HCT116 (cell line): Measurements from ENCODE around the gene DDX47. TPM values are rescaled to one million over a fixed set of nuclear protein-coding genes. Genes with fewer than 3 reads are reported as not detected.

Experiments used
- ATAC-seq: fragments of 200-7000 bp; cut with Tn5 transposase; 2 replicates; pipeline ENCODE4 v1.9.1; 2020; ENCODE audit warnings: mild to moderate bottlenecking, moderate library complexity
- BruUV-seq: library from RNA; stranded (reverse); fragments of 400-500 nt; replicated peaks from 2 replicates; lab custom pipeline; 2021; lab: Mats Ljungman, UMichigan
- CTCF ChIA-PET: fragments of 300-600 bp; sonication (Branson Sonifier 250); formaldehyde crosslinking; loops from one replicate; lab custom pipeline; 2021; ENCODE audit warnings: antibody characterized with exemption; lab: Charles Lee
- POLR2A ChIA-PET: fragments of 300-600, 350-600 bp; sonication (Branson Sonifier 250); formaldehyde crosslinking; loops from one replicate; lab custom pipeline; 2021; ENCODE audit warnings: antibody characterized with exemption; lab: Charles Lee
- RAD21 ChIA-PET, 2 experiments: fragments of 300-600 bp; sonication (Branson Sonifier 250); formaldehyde crosslinking; loops; one replicate each; lab custom pipeline; 2023; ENCODE audit warnings: low total read pairs in 2 of 2; ENCODE audit not compliant: uncharacterized antibody in 2 of 2, unreplicated experiment in 2 of 2, low non-redundant PET in 1 of 2; lab: Charles Lee
- DNase-seq: peaks from one replicate; pipeline ENCODE4 v3.0.0-alpha.2; 2010; ENCODE audit warnings: low read depth, low spot score
- H2AFZ ChIP-seq: fragments of 200-600 bp; shearing (Covaris generic), sonication (generic); 2 replicates; pipeline ENCODE4 v1.6.1; 2017; ENCODE audit warnings: low read depth, mixed run types, mixed read lengths, antibody characterized with exemption, low read length; ENCODE audit not compliant: poor library complexity, severe bottlenecking
- H3K27ac ChIP-seq: 2 replicates; pipeline ENCODE4 v1.5.1; 2012; ENCODE audit warnings: low read depth, low read length
- H3K27me3 ChIP-seq: fragments of 200-600 bp; sonication (generic); 2 replicates; pipeline ENCODE4 v1.6.1; 2016; ENCODE audit warnings: mixed run types, low read length, mixed read lengths; ENCODE audit not compliant: insufficient read depth
- H3K36me3 ChIP-seq, 2 experiments: fragments of 200-500 bp in 1 of 2; fragments of 200-600 bp in 1 of 2; sonication (Bioruptor generic) in 1 of 2; sonication (generic) in 1 of 2; 2 replicates each; pipeline versions ENCODE4 v1.5.1 to v1.6.1; 2014 to 2016; ENCODE audit warnings: low read length in 2 of 2, inconsistent platforms in 1 of 2, mixed read lengths in 1 of 2, mixed run types in 1 of 2; ENCODE audit not compliant: insufficient read depth in 2 of 2, control insufficient read depth in 1 of 2
- H3K4me1 ChIP-seq, 2 experiments: fragments of 200-600 bp in 1 of 2; sonication (generic) in 1 of 2; 2 replicates each; pipeline versions ENCODE4 v1.5.1 to v1.6.1; 2012 to 2017; ENCODE audit warnings: low read length in 2 of 2, inconsistent platforms in 1 of 2, mild to moderate bottlenecking in 1 of 2, mixed read lengths in 1 of 2, mixed run types in 1 of 2, moderate library complexity in 1 of 2; ENCODE audit not compliant: insufficient read depth in 2 of 2, control insufficient read depth in 1 of 2
- H3K4me2 ChIP-seq: fragments of 200-600 bp; sonication (generic); 2 replicates; pipeline ENCODE4 v1.6.1; 2017; ENCODE audit warnings: mixed run types, low read length, mixed read lengths
- H3K4me3 ChIP-seq, 2 experiments: fragments of 200-600 bp in 1 of 2; sonication (generic) in 1 of 2; replicated peaks in 1 of 2; 2 replicates each; pipeline ENCODE4 v1.5.1; 2011 to 2016; ENCODE audit warnings: low read length in 2 of 2, control low read depth in 1 of 2, low read depth in 1 of 2, mild to moderate bottlenecking in 1 of 2, mixed read lengths in 1 of 2, mixed run types in 1 of 2
- H3K79me2 ChIP-seq: fragments of 200-600 bp; sonication (generic); 2 replicates; pipeline ENCODE4 v1.6.1; 2017; ENCODE audit warnings: mild to moderate bottlenecking, mixed run types, low read length, moderate library complexity, mixed read lengths; ENCODE audit not compliant: insufficient read depth
- H3K9ac ChIP-seq: fragments of 200-600 bp; sonication (generic); 2 replicates; pipeline ENCODE4 v1.6.1; 2016; ENCODE audit warnings: low read length, mixed read lengths
- H3K9me2 ChIP-seq: fragments of 200-600 bp; sonication (generic), shearing (Covaris generic); 2 replicates; pipeline ENCODE4 v1.6.1; 2017; ENCODE audit warnings: mixed run types, mild to moderate bottlenecking, moderate library complexity; ENCODE audit not compliant: insufficient read depth
- H3K9me3 ChIP-seq, 2 experiments: fragments of 200-500 bp in 1 of 2; fragments of 200-600 bp in 1 of 2; sonication (Bioruptor generic) in 1 of 2; sonication (generic) in 1 of 2; 2 replicates each; pipeline ENCODE4 v1.6.1; 2014 to 2017; ENCODE audit warnings: low read length in 2 of 2, mixed read lengths in 2 of 2, inconsistent platforms in 1 of 2, low read depth in 1 of 2, mild to moderate bottlenecking in 1 of 2, mixed run types in 1 of 2, moderate library complexity in 1 of 2; ENCODE audit not compliant: control insufficient read depth in 1 of 2, insufficient read depth in 1 of 2
- H4K20me1 ChIP-seq: fragments of 200-600 bp; sonication (generic), shearing (Covaris generic); 2 replicates; pipeline ENCODE4 v1.6.1; 2017; ENCODE audit warnings: mixed run types, mild to moderate bottlenecking, moderate library complexity; ENCODE audit not compliant: insufficient read depth
- ATF3 ChIP-seq: IDR thresholded peaks from 2 replicates; pipeline ENCODE4 v1.6.1; 2012
- CBX3 ChIP-seq: IDR thresholded peaks from 2 replicates; pipeline ENCODE4 v1.6.1; 2012; ENCODE audit warnings: low read depth
- CEBPB ChIP-seq: IDR thresholded peaks from 2 replicates; pipeline ENCODE4 v1.6.1; 2012; ENCODE audit warnings: low read depth
- CTCF ChIP-seq, 3 experiments: fragments of 200-600 bp in 1 of 3; sonication (generic) in 1 of 3; IDR thresholded peaks in 2 of 3; conservative IDR thresholded peaks in 1 of 3; 2 replicates each; pipeline ENCODE4 v1.5.1; 2012 to 2017; ENCODE audit warnings: low read depth in 2 of 3, low read length in 2 of 3, antibody characterized with exemption in 1 of 3, borderline replicate concordance in 1 of 3, control low read depth in 1 of 3, mild to moderate bottlenecking in 1 of 3, mixed read lengths in 1 of 3, mixed run types in 1 of 3, moderate library complexity in 1 of 3; ENCODE audit not compliant: insufficient read depth in 1 of 3
- EGR1 ChIP-seq: IDR thresholded peaks from 2 replicates; pipeline ENCODE4 v1.6.1; 2012; ENCODE audit warnings: low read depth
- ELF1 ChIP-seq: IDR thresholded peaks from 2 replicates; pipeline ENCODE4 v1.6.1; 2012; ENCODE audit warnings: low read depth, borderline replicate concordance
- EZH2 ChIP-seq: fragments of 200-600 bp; sonication (generic); IDR thresholded peaks from 2 replicates; pipeline ENCODE4 v1.6.1; 2017; ENCODE audit warnings: antibody characterized with exemption, mixed run types
- EZH2phosphoT487 ChIP-seq: fragments of 200-600 bp; IDR thresholded peaks from 2 replicates; pipeline ENCODE4 v1.6.1; 2018; ENCODE audit warnings: antibody characterized with exemption, borderline replicate concordance
- FOSL1 ChIP-seq: IDR thresholded peaks from 2 replicates; pipeline ENCODE4 v1.6.1; 2012; ENCODE audit warnings: low read depth
- JUND ChIP-seq: IDR thresholded peaks from 2 replicates; pipeline ENCODE4 v1.6.1; 2012
- MAX ChIP-seq: IDR thresholded peaks from 2 replicates; pipeline ENCODE4 v1.6.1; 2012
- POLR2A ChIP-seq: IDR thresholded peaks from 2 replicates; pipeline ENCODE4 v1.7.0; 2011; ENCODE audit warnings: borderline replicate concordance; ENCODE audit not compliant: insufficient read depth, insufficient read length; ENCODE audit errors: extremely low read depth
- POLR2AphosphoS5 ChIP-seq: IDR thresholded peaks from 2 replicates; pipeline ENCODE4 v1.6.1; 2011; ENCODE audit warnings: mild to moderate bottlenecking, low read depth, low read length, moderate library complexity
- RAD21 ChIP-seq: IDR thresholded peaks from 2 replicates; pipeline ENCODE4 v1.6.1; 2012; ENCODE audit warnings: low read depth, mild to moderate bottlenecking
- REST ChIP-seq: IDR thresholded peaks from 2 replicates; pipeline ENCODE4 v1.6.1; 2012; ENCODE audit warnings: low read depth
- SIN3A ChIP-seq: IDR thresholded peaks from 2 replicates; pipeline ENCODE4 v1.6.1; 2012; ENCODE audit warnings: low read depth
- SRF ChIP-seq: IDR thresholded peaks from 2 replicates; pipeline ENCODE4 v1.6.1; 2012; ENCODE audit warnings: low read depth
- TCF7L2 ChIP-seq: IDR thresholded peaks from 2 replicates; pipeline ENCODE4 v1.7.0; 2011; ENCODE audit warnings: borderline replicate concordance, inconsistent platforms; ENCODE audit not compliant: insufficient read depth, insufficient read length; ENCODE audit errors: extremely low read depth
- ZFX ChIP-seq: fragments of 450-650 bp; IDR thresholded peaks from 2 replicates; pipeline ENCODE4 v1.6.1; 2017
- ZNF274 ChIP-seq: fragments of 200-500 bp; sonication (Bioruptor generic); IDR thresholded peaks from 2 replicates; pipeline ENCODE4 v1.6.1; 2014; ENCODE audit warnings: mild to moderate bottlenecking, low read depth, low read length, inconsistent platforms
- intact Hi-C: fragments of 100-400 bp; cut with micrococcal nuclease; formaldehyde crosslinking; loops from 2 replicates; pipeline ENCODE4 v1.10.0; 2022
- total RNA-seq: library from RNA; stranded (reverse); gene quantifications from one replicate; pipeline ENCODE4 v1.2.1, GENCODE V29; 2021; ENCODE audit not compliant: unreplicated experiment

The DDX47 gene
- total RNA-seq, 1 experiment from 2014 or later, result 103 TPM

GRCh38 chr12:12803186-12803585 is 10.0 kb upstream of the DDX47 start:
- Histone ChIP-seq H3K27me3 (no peaks in the 10 kb centered on the region), H3K9me2 (no peaks in the 10 kb centered on the region), H3K9ac (peak overlapping the region; percentile 65), H3K4me3 (peak overlapping the region in 1 of 2 experiments; percentile 45; a peak in 2 of 4 replicates), H4K20me1 (no peaks in the 10 kb centered on the region), H3K4me1 (peaks cover 34 to 64% of the 10 kb centered on the region in 2 experiments), H3K36me3 (no peaks in the 10 kb centered on the region), H3K79me2 (no peaks in the 10 kb centered on the region), H2AFZ (no peak overlapping the region), H3K9me3 (no peaks in the 10 kb centered on the region), H3K27ac (peak overlapping the region; percentile 40; the same call in 1 of the 2 replicates), H3K4me2 (peak overlapping the region; percentile 79)
- ChIA-PET RAD21 (no interaction called here), CTCF (interaction anchor here (0.8 to 2.4 kb wide), 7 partner anchors 9 to 183 kb away, joined by 3 to 12 read pairs (median 4); no protein-coding TSS in a partner anchor), POLR2A (interaction anchor here (0.7 to 3.1 kb wide), 8 partner anchors 9 to 173 kb away, joined by 3 to 21 read pairs (median 4); partner anchors contain the start of genes DDX47 and GPRC5A)
- ATAC-seq (peak; percentile 94), DNase-seq (peak; percentile 92)
- intact Hi-C loops, result loop anchor here (10.0 kb wide), 1 partner anchor 402 kb away; no protein-coding TSS in a partner anchor
- BruUV-seq, result no TSS peak
- TF ChIP-seq JUND, result peak; percentile 97
- TF ChIP-seq EZH2phosphoT487, result no peak
- TF ChIP-seq EZH2, result no peak
- peak; percentile 93 for TF ChIP-seq SIN3A
- TF ChIP-seq MAX, result peak; percentile 91
- no peak for TF ChIP-seq CTCF (IDR thresholded peaks at IDR 0.05 in 2 of 3, conservative IDR thresholded peaks at IDR 0.05 in 1 of 3; ENCODE audit: borderline replicate concordance in 1 of 3, insufficient read depth in 1 of 3, low read depth in 2 of 3, low read length in 2 of 3)
- no peak for TF ChIP-seq POLR2A
- TF ChIP-seq CEBPB, result peak; percentile 67; the same call in 1 of the 2 replicates
- TF ChIP-seq ELF1, result no peak; the same call in 1 of the 2 replicates
- peak; percentile 76 for TF ChIP-seq POLR2AphosphoS5
- TF ChIP-seq ZFX, result no peak
- TF ChIP-seq FOSL1, result peak; percentile 92
- TF ChIP-seq ZNF274, result no peak
- peak; percentile 65; the same call in 1 of the 2 replicates for TF ChIP-seq SRF
- peak; percentile 97; the same call in 1 of the 2 replicates for TF ChIP-seq CBX3
- TF ChIP-seq ATF3, result no peak
- peak; percentile 69; the same call in 1 of the 2 replicates for TF ChIP-seq EGR1
- TF ChIP-seq RAD21, result peak; percentile 18; the same call in 1 of the 2 replicates
- TF ChIP-seq TCF7L2, result peak; percentile 56
- TF ChIP-seq REST, result no peak
